Measurements from ENCODE around the gene MAPK10. TPM values are rescaled to one million over a fixed set of nuclear protein-coding genes. Genes with fewer than 3 reads are reported as not detected.

MAPK10 gene
- total and polyA plus RNA-seq, 2 experiments from 2014 or later: 3.6 to 8.1 TPM

GRCh38 chr4:86122404-86122803, 237.4 kb downstream of the MAPK10 start:
- no peak overlapping the region for H3K4me3 ChIP-seq
- H3K9me2 ChIP-seq (ENCODE audit: insufficient read depth): no peaks in the 10 kb centered on the region
- no peaks in the 10 kb centered on the region for H3K79me2 ChIP-seq (replicated peaks; ENCODE audit: insufficient read depth)
- Mint-ChIP-seq H3K36me3 (ENCODE audit: low read depth) (no peaks in the 10 kb centered on the region), H3K4me3 (no peak overlapping the region), H3K27ac (no peak overlapping the region), H3K4me1 (no peaks in the 10 kb centered on the region), H3K9me3 (peaks cover 4% of the 10 kb centered on the region; the same call in 2 of the 3 replicates), H3K27me3 (ENCODE audit: insufficient read depth, low read depth, poor library complexity) (no peaks in the 10 kb centered on the region)
- no peaks in the 10 kb centered on the region for H3K4me1 ChIP-seq (ENCODE audit: insufficient read depth)
- DNase-seq (ENCODE audit: low spot score) (no peak), ATAC-seq (no peak)
- no peaks in the 10 kb centered on the region for H3K36me3 ChIP-seq (ENCODE audit: insufficient read depth)
- H4K20me1 ChIP-seq (replicated peaks; ENCODE audit: insufficient read depth): no peaks in the 10 kb centered on the region
- no peaks in the 10 kb centered on the region for H3K27me3 ChIP-seq (ENCODE audit: insufficient read depth)
- no peak overlapping the region for H3K27ac ChIP-seq (ENCODE audit: low read depth)
- no peak overlapping the region for H3K4me2 ChIP-seq
- H2AFZ ChIP-seq: no peak overlapping the region
- TF ChIP-seq POLR2AphosphoS5 (IDR thresholded peaks at IDR 0.05; ENCODE audit: low read depth): no peak
- TF ChIP-seq CTCF (conservative IDR thresholded peaks at IDR 0.05; ENCODE audit: low read depth in 2 of 2): no peak
- no peak for TF ChIP-seq ZNF331 (CRISPR knock-in tag; IDR thresholded peaks at IDR 0.05; ENCODE audit: low read depth)
- no peak for TF ChIP-seq STAT1 (IDR thresholded peaks at IDR 0.05; ENCODE audit: unreplicated experiment)
- TF ChIP-seq REST (IDR thresholded peaks at IDR 0.05; ENCODE audit: unreplicated experiment): no peak
- TF ChIP-seq EZH2 (IDR thresholded peaks at IDR 0.05; ENCODE audit: low read depth, unreplicated experiment): no peak
- no peak for TF ChIP-seq NANOG (IDR thresholded peaks at IDR 0.05; ENCODE audit: borderline replicate concordance)
- no peak for TF ChIP-seq CREB1 (CRISPR knock-in tag; IDR thresholded peaks at IDR 0.05; ENCODE audit: low read depth)
- TF ChIP-seq EZH2phosphoT487 (IDR thresholded peaks at IDR 0.05; ENCODE audit: unreplicated experiment): no peak
- TF ChIP-seq ETS1 (IDR thresholded peaks at IDR 0.05): no peak
- TF ChIP-seq ZNF114 (CRISPR knock-in tag; IDR thresholded peaks at IDR 0.05): no peak
- no peak for TF ChIP-seq JUNB (IDR thresholded peaks at IDR 0.05; ENCODE audit: unreplicated experiment)
- H3F3A ChIP-seq (replicated peaks; ENCODE audit: low read depth): no peaks in the 10 kb centered on the region

Data from GM23338 (cell line).